GM19455 (cell line): ENCODE measurements around the gene SNCB.

ENCODE experiments used
- ATAC-seq: cut with Tn5 transposase; IDR thresholded peaks from one replicate; pipeline ENCODE4 v1.9.1; 2021; ENCODE audit not compliant: unreplicated experiment

SNCB gene

GRCh38 chr5:176577312-176578176 is 52.8 kb downstream of the SNCB start:
- ATAC-seq: no peak

- no peak for ATAC-seq
These were observed 54.6 kb downstream of the SNCB start for GRCh38 chr5:176575488-176576422.

- ATAC-seq: no peak
These were observed 55.3 kb downstream of the SNCB start for GRCh38 chr5:176575066-176575465.

- ATAC-seq: no peak
These were observed 56.1 kb downstream of the SNCB start for GRCh38 chr5:176574297-176574591.

GRCh38 chr5:176573564-176574296 is 56.6 kb downstream of the SNCB start:
- ATAC-seq: peak; percentile 73
